Omental fat pad (tissue), 4 donors: ENCODE data around the gene SYTL3. TPM values are rescaled to one million over a fixed set of nuclear protein-coding genes. Genes with fewer than 3 reads are reported as not detected.
A peak's percentile ranks its signal among the peaks of the same experiment; 100 is the strongest.

Source experiments
- ATAC-seq: fragments of 150-250 bp; one replicate; pipeline ENCODE4 v1.9.1; 2016; ENCODE audit warnings: mild to moderate bottlenecking, moderate library complexity; ENCODE audit not compliant: low FRiP score
- DNase-seq: peaks from one replicate; pipeline ENCODE4 v3.0.0-alpha.2; 2019; ENCODE audit warnings: low spot score
- total RNA-seq, 4 donors: library from RNA; depleted of rRNA; stranded (reverse); fragments of >200 nt; gene quantifications; one replicate each; pipeline ENCODE4 v1.1.0, GENCODE V29; 2016
- TF ChIP-seq, protein P1 (sequence below), 3 donors: fragments of 450-650 bp; IDR thresholded peaks; one replicate each; pipeline ENCODE4 v1.5.1; 2016 to 2017; ENCODE audit warnings: antibody characterized with exemption in 3 of 3, mild to moderate bottlenecking in 3 of 3, moderate library complexity in 2 of 3

The SYTL3 gene
- total RNA-seq, 4 donors from 2014 or later, result 5.3 to 16.3 (median 6.8) TPM

DNA sequence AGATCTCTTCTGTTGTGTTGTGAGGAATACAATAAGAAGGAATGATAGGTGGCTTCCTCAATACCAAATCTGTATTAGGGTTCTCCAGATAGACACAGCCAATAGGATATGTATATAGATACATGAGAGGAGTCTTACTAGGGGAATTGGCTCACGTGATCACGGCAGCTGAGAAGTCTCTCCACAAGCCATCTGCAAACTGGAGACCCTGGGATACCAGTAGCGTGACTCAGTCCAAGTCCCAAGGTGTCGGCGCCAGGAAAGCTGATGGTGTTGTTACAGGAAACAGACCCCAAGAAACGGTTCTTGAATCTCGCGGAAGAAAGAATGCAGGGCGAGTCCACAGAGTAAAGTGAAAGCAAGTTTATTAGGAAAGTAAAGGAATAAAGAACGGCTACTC lies 61.4 kb downstream of the SYTL3 start:
- DNase-seq (no peak), ATAC-seq (peak; percentile 26)
- TF ChIP-seq, protein P1, sequence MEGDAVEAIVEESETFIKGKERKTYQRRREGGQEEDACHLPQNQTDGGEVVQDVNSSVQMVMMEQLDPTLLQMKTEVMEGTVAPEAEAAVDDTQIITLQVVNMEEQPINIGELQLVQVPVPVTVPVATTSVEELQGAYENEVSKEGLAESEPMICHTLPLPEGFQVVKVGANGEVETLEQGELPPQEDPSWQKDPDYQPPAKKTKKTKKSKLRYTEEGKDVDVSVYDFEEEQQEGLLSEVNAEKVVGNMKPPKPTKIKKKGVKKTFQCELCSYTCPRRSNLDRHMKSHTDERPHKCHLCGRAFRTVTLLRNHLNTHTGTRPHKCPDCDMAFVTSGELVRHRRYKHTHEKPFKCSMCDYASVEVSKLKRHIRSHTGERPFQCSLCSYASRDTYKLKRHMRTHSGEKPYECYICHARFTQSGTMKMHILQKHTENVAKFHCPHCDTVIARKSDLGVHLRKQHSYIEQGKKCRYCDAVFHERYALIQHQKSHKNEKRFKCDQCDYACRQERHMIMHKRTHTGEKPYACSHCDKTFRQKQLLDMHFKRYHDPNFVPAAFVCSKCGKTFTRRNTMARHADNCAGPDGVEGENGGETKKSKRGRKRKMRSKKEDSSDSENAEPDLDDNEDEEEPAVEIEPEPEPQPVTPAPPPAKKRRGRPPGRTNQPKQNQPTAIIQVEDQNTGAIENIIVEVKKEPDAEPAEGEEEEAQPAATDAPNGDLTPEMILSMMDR (IDR thresholded peaks at IDR 0.05), result no peak

GRCh38 chr6:158713469-158713868 lies 63.6 kb downstream of the SYTL3 start:
- DNase-seq, result no peak
- ATAC-seq, result no peak
- TF ChIP-seq, protein P1 (IDR thresholded peaks at IDR 0.05), result no peak

DNA sequence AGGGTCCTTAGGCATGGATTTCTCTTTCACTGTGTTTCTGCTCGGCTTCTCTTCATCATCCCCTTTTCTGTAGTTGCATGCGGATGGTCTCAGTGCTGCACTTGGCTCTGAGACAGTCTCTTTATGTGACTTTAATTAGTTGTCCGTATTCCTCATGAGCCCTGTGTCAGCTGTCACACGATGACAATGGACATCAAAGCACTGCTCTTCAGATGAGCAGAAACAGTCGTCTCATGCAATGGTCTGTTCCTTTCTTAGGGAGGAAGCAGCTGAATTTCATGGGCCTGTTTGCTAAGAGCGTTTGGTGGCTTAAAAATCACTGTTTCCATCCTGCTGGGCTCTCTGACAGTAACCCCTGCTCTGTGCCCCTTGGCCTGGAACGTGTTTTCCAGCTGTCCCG lies 64.9 kb downstream of the SYTL3 start:
- DNase-seq, result no peak
- TF ChIP-seq, protein P1 (IDR thresholded peaks at IDR 0.05), result no peak
- ATAC-seq, result no peak

DNA sequence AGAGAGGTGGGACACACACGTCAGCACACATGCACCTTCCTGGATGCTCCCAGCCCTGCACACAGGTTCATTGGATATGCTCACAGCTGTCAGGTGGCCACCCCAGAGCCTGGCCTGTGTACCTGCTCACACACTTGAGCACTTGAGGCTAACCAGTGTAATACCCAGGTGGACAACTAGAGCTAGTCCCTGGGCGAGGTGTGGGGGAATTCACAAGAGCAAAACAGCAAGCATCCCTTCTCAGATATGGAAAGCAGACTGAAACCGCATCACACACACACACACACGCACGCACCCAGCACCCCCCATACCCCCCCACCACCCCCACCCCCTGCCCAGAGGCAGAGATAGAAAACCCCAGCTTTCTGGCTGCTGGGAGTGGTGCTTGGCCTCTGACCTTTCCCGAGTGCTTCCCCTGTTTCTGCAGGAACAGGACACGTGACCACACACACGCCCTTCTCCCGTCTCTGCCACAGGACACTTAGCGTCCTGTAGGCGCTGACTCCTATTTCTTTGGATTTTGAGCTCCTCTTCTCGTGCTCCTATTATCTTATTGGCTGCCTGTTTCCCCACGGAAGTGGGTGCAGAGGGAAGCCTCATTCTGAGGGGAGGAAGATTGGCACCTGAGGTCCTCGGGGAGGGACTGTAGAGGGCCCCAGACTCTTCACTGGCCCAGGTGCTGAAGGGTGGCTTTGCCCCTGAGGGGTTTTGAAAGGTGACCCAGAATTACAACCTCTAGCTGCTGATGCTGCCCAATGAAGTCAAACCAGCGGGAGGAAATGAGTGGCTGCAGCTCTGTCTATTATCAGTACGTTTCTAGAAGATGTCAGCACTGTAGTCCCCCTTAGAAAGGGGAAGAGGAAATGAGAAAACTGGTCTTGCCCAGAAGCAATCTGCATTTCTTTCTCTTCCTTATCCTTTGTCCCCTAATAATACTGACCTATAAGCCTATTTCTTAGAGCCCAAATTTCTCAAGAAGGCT lies 65.8 kb downstream of the SYTL3 start:
- ATAC-seq (no peak), DNase-seq (no peak)
- TF ChIP-seq, protein P1 (IDR thresholded peaks at IDR 0.05), result no peak

GRCh38 chr6:158717341-158718330 lies 67.8 kb downstream of the SYTL3 start:
- ATAC-seq (no peak), DNase-seq (no peak)
- TF ChIP-seq, protein P1 (IDR thresholded peaks at IDR 0.05), result no peak

DNA sequence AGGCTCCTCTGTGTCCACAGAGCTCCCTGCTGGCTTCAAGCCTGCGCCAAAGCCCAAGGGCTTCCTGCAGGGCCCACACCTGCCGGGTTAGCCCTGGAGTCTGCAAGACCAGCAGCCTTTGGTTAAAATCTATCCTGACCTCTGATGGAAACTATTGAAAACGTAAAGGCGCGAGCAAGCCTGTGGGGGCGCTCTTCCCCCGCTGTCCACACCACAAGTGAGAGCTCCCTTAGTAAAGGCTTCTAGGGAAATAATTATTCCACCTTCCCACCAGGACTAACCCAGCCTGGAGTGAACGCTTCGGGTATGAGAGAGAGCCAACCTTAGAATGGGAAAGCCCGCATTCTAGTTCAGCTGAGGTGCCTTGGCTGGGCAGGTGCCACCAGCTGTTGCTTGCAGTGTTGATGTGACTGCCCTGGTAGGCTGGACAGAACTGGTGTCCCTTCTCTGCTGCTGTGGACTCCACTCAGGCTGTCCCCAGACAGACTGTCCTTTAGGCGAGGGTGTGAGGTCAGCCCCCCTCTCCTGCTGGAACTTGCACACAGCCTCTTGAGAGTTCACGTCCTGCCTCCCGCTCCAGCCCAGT lies 68.7 kb downstream of the SYTL3 start:
- TF ChIP-seq, protein P1 (IDR thresholded peaks at IDR 0.05), result no peak
- ATAC-seq (no peak), DNase-seq (no peak)
